Measurements from ENCODE around the gene PCDHGC4. TPM values are rescaled to one million over a fixed set of nuclear protein-coding genes. Genes with fewer than 3 reads are reported as not detected.

The PCDHGC4 gene
- total and polyA plus RNA-seq, 2 of the 8 experiments (the other 6 are each of a cell fraction or from before 2014, with no cell fraction given) = 2.1 to 2.4 TPM

DNA sequence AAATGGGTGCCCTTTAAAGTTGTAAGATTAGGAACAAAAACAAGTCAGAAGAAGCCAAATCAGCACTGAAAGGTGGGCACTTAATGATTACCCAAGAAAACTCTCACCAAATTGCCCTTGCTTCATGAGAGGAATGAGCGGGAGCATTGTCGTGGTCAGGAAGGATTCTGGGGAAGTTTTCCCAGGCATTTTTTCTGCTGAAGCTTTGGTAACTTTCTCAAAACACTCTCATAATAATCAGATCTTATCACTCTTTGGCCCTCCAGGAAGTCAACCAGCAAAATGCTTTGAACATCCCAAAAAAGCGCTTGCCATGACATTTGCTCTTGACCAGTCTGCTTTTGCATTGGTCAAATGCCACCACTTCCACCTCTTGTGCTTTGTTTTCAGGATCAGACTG lies 19.5 kb upstream of the PCDHGC4 start:
- Histone ChIP-seq H2AK5ac (ENCODE audit: low read depth, low read length) (no peak overlapping the region), H3K18ac (ENCODE audit: extremely low read depth, low read length) (no peak overlapping the region), H4K91ac (replicated peaks; ENCODE audit: insufficient read length, low read length) (no peak overlapping the region), H3K79me2 (ENCODE audit: control insufficient read depth in 1 of 2, insufficient read depth in 2 of 2, low read length in 2 of 2) (no peaks in the 10 kb centered on the region), H3K4me1 (replicated peaks in 1 of 4; ENCODE audit: control insufficient read depth in 3 of 4, insufficient read depth in 4 of 4, low read length in 3 of 4) (no peaks in the 10 kb centered on the region), H3K27me3 (replicated peaks in 1 of 4; ENCODE audit: control insufficient read depth in 3 of 4, extremely low read depth in 1 of 4, insufficient read depth in 3 of 4, low read length in 3 of 4) (no peaks in the 10 kb centered on the region), H2BK120ac (replicated peaks; ENCODE audit: low read depth, low read length) (no peak overlapping the region), H3K4me2 (ENCODE audit: insufficient read depth in 1 of 2, low read depth in 2 of 2, low read length in 2 of 2) (no peak overlapping the region), H3K14ac (ENCODE audit: insufficient read length) (no peak overlapping the region), H4K5ac (ENCODE audit: insufficient read length, low read depth, low read length) (no peak overlapping the region), H3K56ac (replicated peaks; ENCODE audit: insufficient read length, low read depth, low read length) (no peak overlapping the region), H3K4me3 (ENCODE audit: extremely low read depth in 1 of 4, insufficient read depth in 2 of 4, low read depth in 3 of 4, low read length in 4 of 4) (no peak overlapping the region), H2BK15ac (ENCODE audit: low read length) (no peak overlapping the region), H2BK12ac (ENCODE audit: low read depth, low read length) (no peak overlapping the region), H2BK20ac (ENCODE audit: low read length) (no peak overlapping the region), H2AFZ (ENCODE audit: low read length) (no peak overlapping the region), H3K4ac (replicated peaks; ENCODE audit: insufficient read length, low read depth, low read length) (no peak overlapping the region), H3K79me1 (ENCODE audit: low read depth, low read length) (no peaks in the 10 kb centered on the region), H3K27ac (ENCODE audit: low read depth, low read length) (no peak overlapping the region), H3K23ac (ENCODE audit: insufficient read length) (no peak overlapping the region), H4K8ac (ENCODE audit: extremely low read depth, insufficient read depth, low read length) (no peak overlapping the region), H3K23me2 (ENCODE audit: low read depth, low read length) (no peaks in the 10 kb centered on the region), H3K9me3 (ENCODE audit: insufficient read depth in 2 of 2, low read depth in 1 of 2, low read length in 1 of 2) (no peaks in the 10 kb centered on the region), H4K20me1 (replicated peaks in 1 of 2; ENCODE audit: control insufficient read depth in 1 of 2, insufficient read depth in 2 of 2, low read length in 2 of 2) (no peaks in the 10 kb centered on the region), H3K9ac (replicated peaks in 1 of 4; ENCODE audit: extremely low read depth in 1 of 4, low read depth in 3 of 4, low read length in 3 of 4) (no peak overlapping the region), H2BK5ac (ENCODE audit: low read depth, low read length) (no peak overlapping the region), H3K36me3 (ENCODE audit: control insufficient read depth in 2 of 4, insufficient read depth in 4 of 4, low read length in 3 of 4) (no peaks in the 10 kb centered on the region)
- ChIA-PET POLR2A (ENCODE audit: partially characterized antibody) (interaction anchor here (0.7 kb wide), 1 partner anchor 13 kb away, joined by 3 read pairs; no protein-coding TSS in a partner anchor), CTCF (ENCODE audit: partially characterized antibody) (interaction anchor here (0.8 to 4.5 kb wide), 5 partner anchors 13 to 59 kb away, joined by 4 to 31 read pairs (median 6); partner anchors contain the start of gene PCDHGA10)
- DNase-seq (ENCODE audit: low read depth in 1 of 2, low spot score in 2 of 2) = no peak
- TF ChIP-seq SAP30 (IDR thresholded peaks at IDR 0.05; ENCODE audit: insufficient read depth, insufficient replicate concordance, low read length) (no peak), TAF7 (optimal IDR thresholded peaks at IDR 0.05; ENCODE audit: borderline replicate concordance, low read depth, low read length) (no peak), ASH2L (IDR thresholded peaks at IDR 0.05; ENCODE audit: low read length) (no peak), CHD1 (IDR thresholded peaks at IDR 0.05; ENCODE audit: low read depth, low read length) (no peak), SP2 (IDR thresholded peaks at IDR 0.05; ENCODE audit: low read length) (no peak)
- TF ChIP-seq, protein P1, sequence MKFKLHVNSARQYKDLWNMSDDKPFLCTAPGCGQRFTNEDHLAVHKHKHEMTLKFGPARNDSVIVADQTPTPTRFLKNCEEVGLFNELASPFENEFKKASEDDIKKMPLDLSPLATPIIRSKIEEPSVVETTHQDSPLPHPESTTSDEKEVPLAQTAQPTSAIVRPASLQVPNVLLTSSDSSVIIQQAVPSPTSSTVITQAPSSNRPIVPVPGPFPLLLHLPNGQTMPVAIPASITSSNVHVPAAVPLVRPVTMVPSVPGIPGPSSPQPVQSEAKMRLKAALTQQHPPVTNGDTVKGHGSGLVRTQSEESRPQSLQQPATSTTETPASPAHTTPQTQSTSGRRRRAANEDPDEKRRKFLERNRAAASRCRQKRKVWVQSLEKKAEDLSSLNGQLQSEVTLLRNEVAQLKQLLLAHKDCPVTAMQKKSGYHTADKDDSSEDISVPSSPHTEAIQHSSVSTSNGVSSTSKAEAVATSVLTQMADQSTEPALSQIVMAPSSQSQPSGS (IDR thresholded peaks at IDR 0.05; ENCODE audit: low read length) = no peak
- FAIRE-seq = no peak
- WGBS, 2 experiments (ENCODE audit: extremely low coverage in 1 of 2, insufficient coverage in 1 of 2, insufficient read length in 1 of 2, insufficient replicate concordance in 2 of 2, low coverage in 1 of 2, low lambda C conversion rate in 2 of 2, missing lambda C conversion rate in 1 of 2) = 90% methylated on average over 3 of the region's 3 CpGs; no CpG with 5 or more reads in 1 of the 2 experiments
